Activated CD4-positive, alpha-beta T cell treated with anti-CD3 and anti-CD28 coated beads for 36 hours (primary cell): ENCODE data around the gene AOAH. TPM values are rescaled to one million over a fixed set of nuclear protein-coding genes. Genes with fewer than 3 reads are reported as not detected.
"Not testable (repeated sequence)": the region's sequence is repeated elsewhere in the genome, so short reads cannot be mapped to it uniquely, and the experiment has no call there.

Experiments
- ATAC-seq: fragments of 200-7000 bp; cut with Tn5 transposase; one replicate; pipeline ENCODE4 v1.10.0; 2021; ENCODE audit warnings: mild to moderate bottlenecking, moderate library complexity
- CTCF ChIA-PET: fragments of 350-600 bp; sonication (Branson Sonifier 250); formaldehyde crosslinking; loops from one replicate; lab custom pipeline; 2021; ENCODE audit warnings: antibody characterized with exemption; lab: Charles Lee
- POLR2A ChIA-PET: fragments of 350-600 bp; sonication (Branson Sonifier 250); formaldehyde crosslinking; loops from one replicate; lab custom pipeline; 2021; ENCODE audit warnings: antibody characterized with exemption, inconsistent platforms; lab: Charles Lee
- DNase-seq: peaks from one replicate; pipeline ENCODE4 v3.0.0-alpha.2; 2020
- H3K27ac Mint-ChIP-seq: one replicate; pipeline ENCODE4 v1.8.0; 2021; ENCODE audit warnings: mixed read lengths
- H3K27me3 Mint-ChIP-seq: one replicate; pipeline ENCODE4 v1.8.0; 2021; ENCODE audit warnings: mixed read lengths
- H3K36me3 Mint-ChIP-seq: one replicate; pipeline ENCODE4 v1.8.0; 2021; ENCODE audit warnings: low read depth, mixed read lengths
- H3K4me1 Mint-ChIP-seq: one replicate; pipeline ENCODE4 v1.8.0; 2021; ENCODE audit warnings: mixed read lengths
- H3K4me3 Mint-ChIP-seq: one replicate; pipeline ENCODE4 v1.8.0; 2021; ENCODE audit warnings: mild to moderate bottlenecking, moderate library complexity, mixed read lengths
- H3K9me3 Mint-ChIP-seq: one replicate; pipeline ENCODE4 v1.8.0; 2021; ENCODE audit warnings: low read depth, mixed read lengths
- intact Hi-C, 2 experiments: fragments of 100-400 bp; cut with DNase I in 1 of 2; cut with micrococcal nuclease in 1 of 2; formaldehyde crosslinking; loops; one replicate each; pipeline versions ENCODE4 v1.14.2 to v1.15.1; 2022 to 2024; cut with DNase I, micrococcal nuclease
- total RNA-seq, 2 experiments: library from RNA; stranded (reverse); gene quantifications; one replicate each; pipeline ENCODE4 v1.2.3, GENCODE V29; 2021

Gene AOAH
- total RNA-seq, 2 experiments from 2014 or later, result 9.2 to 10.0 TPM

GRCh38 chr7:36507475-36508440 lies 216.5 kb downstream of the AOAH start:
- ATAC-seq, result no peak
- Mint-ChIP-seq H3K27me3 (no peaks in the 10 kb centered on the region), H3K27ac (no peak overlapping the region), H3K4me3 (no peak overlapping the region), H3K36me3 (no peaks in the 10 kb centered on the region), H3K9me3 (peaks cover 6% of the 10 kb centered on the region), H3K4me1 (no peaks in the 10 kb centered on the region)
- intact Hi-C loops, result no loop called here
- ChIA-PET POLR2A (no interaction called here), CTCF (interaction anchor here (0.8 to 2.4 kb wide), 3 partner anchors 9 to 67 kb away, joined by 3 to 8 read pairs (median 4); no protein-coding TSS in a partner anchor)
- DNase-seq, result no peak

- H3K27me3 Mint-ChIP-seq, result no peaks in the 10 kb centered on the region
- H3K27ac Mint-ChIP-seq, result no peak overlapping the region
- intact Hi-C loops, result no loop called here
- ATAC-seq (no peak), DNase-seq (no peak)
- H3K4me1 Mint-ChIP-seq, result no peaks in the 10 kb centered on the region
- H3K9me3 Mint-ChIP-seq, result peaks cover 6% of the 10 kb centered on the region
- H3K4me3 Mint-ChIP-seq, result no peak overlapping the region
- POLR2A ChIA-PET, result no interaction called here
- H3K36me3 Mint-ChIP-seq, result no peaks in the 10 kb centered on the region
- CTCF ChIA-PET, result interaction anchor here (2.4 kb wide), 1 partner anchor 20 kb away, joined by 8 read pairs; no protein-coding TSS in a partner anchor
Measured at GRCh38 chr7:36506820-36507219, 217.5 kb downstream of the AOAH start.

- H3K27me3 Mint-ChIP-seq, result no peaks in the 10 kb centered on the region
- no peaks in the 10 kb centered on the region for H3K4me1 Mint-ChIP-seq
- intact Hi-C loops, result no loop called here
- H3K36me3 Mint-ChIP-seq, result no peaks in the 10 kb centered on the region
- H3K4me3 Mint-ChIP-seq, result no peak overlapping the region
- no peak overlapping the region for H3K27ac Mint-ChIP-seq
- H3K9me3 Mint-ChIP-seq, result peaks cover 6% of the 10 kb centered on the region
- ChIA-PET POLR2A (interaction anchor here (0.7 kb wide), 1 partner anchor 15 kb away, joined by 3 read pairs; no protein-coding TSS in a partner anchor), CTCF (interaction anchor here (2.4 kb wide), 1 partner anchor 19 kb away, joined by 8 read pairs; no protein-coding TSS in a partner anchor)
- ATAC-seq (no peak), DNase-seq (no peak)
Measured at GRCh38 chr7:36506130-36506798, 218.0 kb downstream of the AOAH start.

- intact Hi-C loops, H3K36me3 Mint-ChIP-seq, H3K27me3 Mint-ChIP-seq, H3K9me3 Mint-ChIP-seq, POLR2A ChIA-PET, ATAC-seq, H3K4me1 Mint-ChIP-seq, H3K4me3 Mint-ChIP-seq, DNase-seq, H3K27ac Mint-ChIP-seq: not testable (repeated sequence)
- CTCF ChIA-PET, result interaction anchor here (0.6 to 1.4 kb wide), 2 partner anchors 9 to 16 kb away, joined by 3 read pairs; no protein-coding TSS in a partner anchor
Measured at GRCh38 chr7:36504617-36505016, 219.7 kb downstream of the AOAH start.

- H3K4me3 Mint-ChIP-seq, H3K4me1 Mint-ChIP-seq, DNase-seq, POLR2A ChIA-PET, H3K27ac Mint-ChIP-seq, H3K9me3 Mint-ChIP-seq, ATAC-seq, H3K27me3 Mint-ChIP-seq, H3K36me3 Mint-ChIP-seq, intact Hi-C loops: not testable (repeated sequence)
- CTCF ChIA-PET, result interaction anchor here (0.6 to 1.4 kb wide), 2 partner anchors 9 to 16 kb away, joined by 3 read pairs; no protein-coding TSS in a partner anchor
Measured at GRCh38 chr7:36504216-36504615, 220.1 kb downstream of the AOAH start.

GRCh38 chr7:36497775-36498174 lies 226.5 kb downstream of the AOAH start:
- Mint-ChIP-seq H3K9me3 (no peaks in the 10 kb centered on the region), H3K4me1 (no peaks in the 10 kb centered on the region), H3K27ac (no peak overlapping the region), H3K27me3 (peaks cover 15% of the 10 kb centered on the region), H3K4me3 (no peak overlapping the region), H3K36me3 (no peaks in the 10 kb centered on the region)
- no peak for DNase-seq
- POLR2A ChIA-PET, result no interaction called here
- no peak for ATAC-seq
- intact Hi-C loops, result no loop called here
- CTCF ChIA-PET, result interaction anchor here (0.6 to 1.7 kb wide), 3 partner anchors 8 to 13 kb away, joined by 3 to 4 read pairs (median 3); no protein-coding TSS in a partner anchor

GRCh38 chr7:36497176-36497575 lies 227.1 kb downstream of the AOAH start:
- intact Hi-C loops, H3K4me1 Mint-ChIP-seq, H3K4me3 Mint-ChIP-seq, POLR2A ChIA-PET, H3K27ac Mint-ChIP-seq, H3K36me3 Mint-ChIP-seq, ATAC-seq, H3K9me3 Mint-ChIP-seq, DNase-seq: not testable (repeated sequence)
- CTCF ChIA-PET, result interaction anchor here (0.6 to 1.1 kb wide), 2 partner anchors 174 to 329 kb away, joined by 3 to 4 read pairs; no protein-coding TSS in a partner anchor
- H3K27me3 Mint-ChIP-seq, result peaks cover 15% of the 10 kb centered on the region

GRCh38 chr7:36496576-36496975 lies 227.7 kb downstream of the AOAH start:
- Mint-ChIP-seq H3K4me3 (no peak overlapping the region), H3K27me3 (peaks cover 15% of the 10 kb centered on the region), H3K27ac (no peak overlapping the region), H3K9me3 (no peaks in the 10 kb centered on the region), H3K36me3 (no peaks in the 10 kb centered on the region), H3K4me1 (no peaks in the 10 kb centered on the region)
- intact Hi-C loops, result no loop called here
- ChIA-PET POLR2A (no interaction called here), CTCF (interaction anchor here (0.5 to 1.1 kb wide), 3 partner anchors 174 to 701 kb away, joined by 3 to 4 read pairs (median 4); no protein-coding TSS in a partner anchor)
- no peak for ATAC-seq
- no peak for DNase-seq

- CTCF ChIA-PET, result interaction anchor here (1.0 to 1.6 kb wide), 4 partner anchors 178 to 710 kb away, joined by 3 to 6 read pairs (median 4); no protein-coding TSS in a partner anchor
- intact Hi-C loops, result no loop called here
Measured at GRCh38 chr7:36491317-36491716, 233.0 kb downstream of the AOAH start.

GRCh38 chr7:36490419-36490830 lies 233.9 kb downstream of the AOAH start:
- no peak overlapping the region for H3K27ac Mint-ChIP-seq
- peaks cover 8% of the 10 kb centered on the region for H3K27me3 Mint-ChIP-seq

More at GRCh38 chr7:36491317-36491716, 233.0 kb downstream of the AOAH start:
- no peak overlapping the region for H3K4me3 Mint-ChIP-seq
- no peak overlapping the region for H3K27ac Mint-ChIP-seq
- DNase-seq (no peak), ATAC-seq (no peak)
- H3K36me3 Mint-ChIP-seq, result no peaks in the 10 kb centered on the region
- H3K9me3 Mint-ChIP-seq, result no peaks in the 10 kb centered on the region
- POLR2A ChIA-PET, result interaction anchor here (0.6 kb wide), 1 partner anchor 15 kb away, joined by 3 read pairs; no protein-coding TSS in a partner anchor
- H3K27me3 Mint-ChIP-seq, result peaks cover 8% of the 10 kb centered on the region
- peaks cover 2% of the 10 kb centered on the region for H3K4me1 Mint-ChIP-seq

More at GRCh38 chr7:36490419-36490830, 233.9 kb downstream of the AOAH start:
- intact Hi-C loops, result no loop called here
- Mint-ChIP-seq H3K4me3 (no peak overlapping the region), H3K9me3 (no peaks in the 10 kb centered on the region), H3K36me3 (no peaks in the 10 kb centered on the region), H3K4me1 (peaks cover 2% of the 10 kb centered on the region)
- DNase-seq (no peak), ATAC-seq (no peak)
- ChIA-PET POLR2A (interaction anchor here (0.6 kb wide), 1 partner anchor 16 kb away, joined by 3 read pairs; no protein-coding TSS in a partner anchor), CTCF (interaction anchor here (0.5 to 6.0 kb wide), 8 partner anchors 16 to 711 kb away, joined by 3 to 65 read pairs (median 4); no protein-coding TSS in a partner anchor)
